ENCODE measurements around the gene KLF17. TPM values are rescaled to one million over a fixed set of nuclear protein-coding genes. Genes with fewer than 3 reads are reported as not detected.
A peak's percentile ranks its signal among the peaks of the same experiment; 100 is the strongest.

Gene KLF17
- total RNA-seq, 1 experiment from 2014 or later = not detected

DNA sequence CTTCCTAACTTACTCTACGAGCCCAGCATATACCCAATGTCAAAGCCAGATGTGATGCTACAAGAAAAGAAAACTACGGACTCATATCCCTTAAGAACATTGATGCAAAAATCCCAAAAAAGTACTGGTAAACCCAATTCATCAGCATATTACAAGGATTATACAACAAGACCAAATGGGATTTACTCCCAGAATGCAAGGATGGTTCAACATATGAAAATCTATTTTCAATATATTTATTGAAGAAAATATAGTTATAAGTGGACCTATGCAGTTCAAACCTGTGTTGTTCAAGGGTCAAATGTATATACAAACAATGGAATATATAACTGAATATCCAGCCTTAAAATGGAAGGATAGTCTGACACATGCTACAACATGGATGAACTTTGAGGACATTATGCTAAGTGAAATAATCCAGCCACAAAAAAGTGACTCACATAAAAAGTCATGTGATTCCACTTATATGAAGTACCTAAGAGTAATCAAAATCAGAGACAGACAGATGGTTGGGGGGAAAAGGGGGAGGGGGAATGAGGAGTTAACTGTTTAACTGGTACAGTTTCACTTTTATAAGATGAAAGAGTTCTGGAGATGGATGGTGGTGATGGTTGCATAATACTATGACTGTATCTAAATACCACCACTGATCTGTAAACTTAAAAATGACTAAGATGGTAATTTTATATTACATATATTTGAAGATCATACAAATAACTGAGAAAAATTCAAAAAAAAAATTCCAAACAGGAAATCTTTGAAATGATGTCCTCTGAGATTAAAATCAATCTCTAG, 26.5 kb downstream of the KLF17 start (continued):
- TF ChIP-seq, protein P1, sequence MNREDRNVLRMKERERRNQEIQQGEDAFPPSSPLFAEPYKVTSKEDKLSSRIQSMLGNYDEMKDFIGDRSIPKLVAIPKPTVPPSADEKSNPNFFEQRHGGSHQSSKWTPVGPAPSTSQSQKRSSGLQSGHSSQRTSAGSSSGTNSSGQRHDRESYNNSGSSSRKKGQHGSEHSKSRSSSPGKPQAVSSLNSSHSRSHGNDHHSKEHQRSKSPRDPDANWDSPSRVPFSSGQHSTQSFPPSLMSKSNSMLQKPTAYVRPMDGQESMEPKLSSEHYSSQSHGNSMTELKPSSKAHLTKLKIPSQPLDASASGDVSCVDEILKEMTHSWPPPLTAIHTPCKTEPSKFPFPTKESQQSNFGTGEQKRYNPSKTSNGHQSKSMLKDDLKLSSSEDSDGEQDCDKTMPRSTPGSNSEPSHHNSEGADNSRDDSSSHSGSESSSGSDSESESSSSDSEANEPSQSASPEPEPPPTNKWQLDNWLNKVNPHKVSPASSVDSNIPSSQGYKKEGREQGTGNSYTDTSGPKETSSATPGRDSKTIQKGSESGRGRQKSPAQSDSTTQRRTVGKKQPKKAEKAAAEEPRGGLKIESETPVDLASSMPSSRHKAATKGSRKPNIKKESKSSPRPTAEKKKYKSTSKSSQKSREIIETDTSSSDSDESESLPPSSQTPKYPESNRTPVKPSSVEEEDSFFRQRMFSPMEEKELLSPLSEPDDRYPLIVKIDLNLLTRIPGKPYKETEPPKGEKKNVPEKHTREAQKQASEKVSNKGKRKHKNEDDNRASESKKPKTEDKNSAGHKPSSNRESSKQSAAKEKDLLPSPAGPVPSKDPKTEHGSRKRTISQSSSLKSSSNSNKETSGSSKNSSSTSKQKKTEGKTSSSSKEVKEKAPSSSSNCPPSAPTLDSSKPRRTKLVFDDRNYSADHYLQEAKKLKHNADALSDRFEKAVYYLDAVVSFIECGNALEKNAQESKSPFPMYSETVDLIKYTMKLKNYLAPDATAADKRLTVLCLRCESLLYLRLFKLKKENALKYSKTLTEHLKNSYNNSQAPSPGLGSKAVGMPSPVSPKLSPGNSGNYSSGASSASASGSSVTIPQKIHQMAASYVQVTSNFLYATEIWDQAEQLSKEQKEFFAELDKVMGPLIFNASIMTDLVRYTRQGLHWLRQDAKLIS (CRISPR knock-in tag; IDR thresholded peaks at IDR 0.05; ENCODE audit: borderline replicate concordance) = no peak
- TF ChIP-seq GABPB1 (CRISPR knock-in tag; IDR thresholded peaks at IDR 0.05) (no peak), ZNF138 (CRISPR knock-in tag; conservative IDR thresholded peaks at IDR 0.05) (no peak), TEAD1 (CRISPR knock-in tag; IDR thresholded peaks at IDR 0.05) (no peak), CBFB (CRISPR knock-in tag; IDR thresholded peaks at IDR 0.05; ENCODE audit: low read depth) (no peak), IRF2 (CRISPR knock-in tag; IDR thresholded peaks at IDR 0.05; ENCODE audit: borderline replicate concordance, low read depth) (no peak)
- TF ChIP-seq, protein P2, sequence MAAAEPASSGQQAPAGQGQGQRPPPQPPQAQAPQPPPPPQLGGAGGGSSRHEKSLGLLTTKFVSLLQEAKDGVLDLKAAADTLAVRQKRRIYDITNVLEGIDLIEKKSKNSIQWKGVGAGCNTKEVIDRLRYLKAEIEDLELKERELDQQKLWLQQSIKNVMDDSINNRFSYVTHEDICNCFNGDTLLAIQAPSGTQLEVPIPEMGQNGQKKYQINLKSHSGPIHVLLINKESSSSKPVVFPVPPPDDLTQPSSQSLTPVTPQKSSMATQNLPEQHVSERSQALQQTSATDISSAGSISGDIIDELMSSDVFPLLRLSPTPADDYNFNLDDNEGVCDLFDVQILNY (CRISPR knock-in tag; IDR thresholded peaks at IDR 0.05) = no peak
- TF ChIP-seq, protein P3, sequence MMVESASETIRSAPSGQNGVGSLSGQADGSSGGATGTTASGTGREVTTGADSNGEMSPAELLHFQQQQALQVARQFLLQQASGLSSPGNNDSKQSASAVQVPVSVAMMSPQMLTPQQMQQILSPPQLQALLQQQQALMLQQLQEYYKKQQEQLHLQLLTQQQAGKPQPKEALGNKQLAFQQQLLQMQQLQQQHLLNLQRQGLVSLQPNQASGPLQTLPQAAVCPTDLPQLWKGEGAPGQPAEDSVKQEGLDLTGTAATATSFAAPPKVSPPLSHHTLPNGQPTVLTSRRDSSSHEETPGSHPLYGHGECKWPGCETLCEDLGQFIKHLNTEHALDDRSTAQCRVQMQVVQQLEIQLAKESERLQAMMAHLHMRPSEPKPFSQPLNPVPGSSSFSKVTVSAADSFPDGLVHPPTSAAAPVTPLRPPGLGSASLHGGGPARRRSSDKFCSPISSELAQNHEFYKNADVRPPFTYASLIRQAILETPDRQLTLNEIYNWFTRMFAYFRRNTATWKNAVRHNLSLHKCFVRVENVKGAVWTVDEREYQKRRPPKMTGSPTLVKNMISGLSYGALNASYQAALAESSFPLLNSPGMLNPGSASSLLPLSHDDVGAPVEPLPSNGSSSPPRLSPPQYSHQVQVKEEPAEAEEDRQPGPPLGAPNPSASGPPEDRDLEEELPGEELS (CRISPR knock-in tag; IDR thresholded peaks at IDR 0.05) = no peak

DNA sequence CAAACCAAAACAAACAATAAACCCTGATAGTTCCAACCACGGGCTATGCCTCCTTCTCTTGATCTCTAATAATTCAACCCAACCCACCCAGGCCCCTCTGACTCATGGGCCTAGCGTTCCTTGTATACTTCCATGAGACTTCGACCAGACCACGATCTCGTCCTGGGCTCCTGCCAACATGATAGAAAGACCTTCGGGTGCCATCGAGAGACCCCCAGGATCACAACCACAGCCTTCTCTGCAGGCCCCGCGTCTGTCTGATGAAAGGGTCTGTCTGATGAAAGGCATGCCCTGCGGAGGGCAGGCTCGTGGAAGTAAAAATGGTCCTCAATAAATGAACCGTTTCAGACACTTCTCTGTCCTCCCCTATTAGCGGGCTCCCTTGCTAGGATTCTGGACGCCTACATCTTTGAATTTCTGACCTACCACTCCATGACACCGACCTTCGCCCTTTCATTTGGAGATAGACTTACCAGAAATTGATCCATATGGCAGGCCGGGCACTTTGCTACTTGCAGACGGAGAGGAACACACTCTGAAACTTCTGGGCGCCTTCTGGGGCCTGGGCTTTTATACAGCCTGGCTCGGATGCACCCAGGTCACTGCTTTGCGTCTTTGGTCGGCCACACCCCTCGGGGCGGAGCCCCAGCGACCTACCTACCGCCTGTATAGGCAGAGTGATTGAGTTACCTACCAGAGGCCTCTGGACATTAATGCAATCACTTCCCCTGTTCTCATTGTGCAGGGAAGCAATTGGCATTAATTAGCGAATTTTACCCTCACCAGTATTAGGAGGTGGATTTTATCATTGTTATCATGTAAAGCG, 28.1 kb downstream of the KLF17 start:
- CTCF ChIA-PET = no interaction called here
- Mint-ChIP-seq H3K4me1 (peaks cover 7% of the 10 kb centered on the region), H3K36me3 (peaks cover 10% of the 10 kb centered on the region), H3K9me3 (peaks cover 17% of the 10 kb centered on the region), H3K27me3 (ENCODE audit: low read depth) (peaks cover 16% of the 10 kb centered on the region), H3K4me3 (no peak overlapping the region), H3K27ac (no peak overlapping the region)
- peak; percentile 79 for ATAC-seq
- POLR2A ChIA-PET = no interaction called here
- DNase-seq (ENCODE audit: low spot score) = peak; percentile 56
- no peak for TF ChIP-seq ZNF138 (CRISPR knock-in tag; conservative IDR thresholded peaks at IDR 0.05)

DNA sequence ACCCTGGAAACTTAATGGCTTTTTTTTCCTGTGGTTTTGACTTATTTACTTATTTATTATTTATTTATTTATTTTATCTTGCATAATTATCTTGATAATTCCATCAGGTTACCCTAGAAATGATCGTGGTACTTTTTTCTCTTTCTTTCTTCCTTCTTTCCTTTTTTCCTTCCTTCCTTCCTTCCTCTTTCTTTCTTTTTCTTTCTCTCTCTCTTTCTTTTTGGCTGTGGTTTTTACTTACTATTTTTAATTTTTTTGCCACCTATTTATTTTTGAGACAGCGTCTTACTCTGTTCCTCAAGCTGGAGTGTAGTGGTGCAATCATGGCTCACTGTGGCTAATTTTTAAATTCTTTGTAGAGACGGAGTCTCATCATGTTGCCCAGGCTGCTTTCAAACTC, 29.0 kb downstream of the KLF17 start:
- H3K9me3 Mint-ChIP-seq = peaks cover 17% of the 10 kb centered on the region
- H3K4me1 Mint-ChIP-seq = peaks cover 7% of the 10 kb centered on the region
- no peak overlapping the region for H3K27ac Mint-ChIP-seq
- no peak overlapping the region for H3K4me3 Mint-ChIP-seq
- TF ChIP-seq, protein P4, sequence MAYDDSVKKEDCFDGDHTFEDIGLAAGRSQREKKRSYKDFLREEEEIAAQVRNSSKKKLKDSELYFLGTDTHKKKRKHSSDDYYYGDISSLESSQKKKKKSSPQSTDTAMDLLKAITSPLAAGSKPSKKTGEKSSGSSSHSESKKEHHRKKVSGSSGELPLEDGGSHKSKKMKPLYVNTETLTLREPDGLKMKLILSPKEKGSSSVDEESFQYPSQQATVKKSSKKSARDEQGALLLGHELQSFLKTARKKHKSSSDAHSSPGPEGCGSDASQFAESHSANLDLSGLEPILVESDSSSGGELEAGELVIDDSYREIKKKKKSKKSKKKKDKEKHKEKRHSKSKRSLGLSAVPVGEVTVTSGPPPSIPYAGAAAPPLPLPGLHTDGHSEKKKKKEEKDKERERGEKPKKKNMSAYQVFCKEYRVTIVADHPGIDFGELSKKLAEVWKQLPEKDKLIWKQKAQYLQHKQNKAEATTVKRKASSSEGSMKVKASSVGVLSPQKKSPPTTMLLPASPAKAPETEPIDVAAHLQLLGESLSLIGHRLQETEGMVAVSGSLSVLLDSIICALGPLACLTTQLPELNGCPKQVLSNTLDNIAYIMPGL (CRISPR knock-in tag; IDR thresholded peaks at IDR 0.05) = no peak
- TF ChIP-seq IRF2 (CRISPR knock-in tag; IDR thresholded peaks at IDR 0.05; ENCODE audit: borderline replicate concordance, low read depth) (no peak), ZNF416 (CRISPR knock-in tag; IDR thresholded peaks at IDR 0.05) (no peak), NFATC4 (CRISPR knock-in tag; IDR thresholded peaks at IDR 0.05) (no peak)
- peaks cover 12% of the 10 kb centered on the region for H3K27me3 Mint-ChIP-seq (ENCODE audit: low read depth)
- DNase-seq (ENCODE audit: low spot score) = no peak
- peaks cover 10% of the 10 kb centered on the region for H3K36me3 Mint-ChIP-seq
- POLR2A ChIA-PET = no interaction called here
- no peak for ATAC-seq
- CTCF ChIA-PET = no interaction called here

All from WTC11 (cell line).